GM12878 (cell line): ENCODE measurements around the gene HM13.

ENCODE experiments used
- EZH2 ChIP-seq: IDR thresholded peaks from 2 replicates; pipeline ENCODE4 v1.6.1; 2012; ENCODE audit warnings: low read depth, mild to moderate bottlenecking, control low read depth, inconsistent platforms, low read length, borderline replicate concordance; ENCODE audit not compliant: control insufficient read depth
- RBBP5 ChIP-seq: fragments of 200-600 bp; sonication (generic); conservative IDR thresholded peaks from 2 replicates; pipeline ENCODE4 v1.6.1; 2016
- SPI1 ChIP-seq: IDR thresholded peaks from 2 replicates; pipeline ENCODE4 v1.6.1; 2011; ENCODE audit warnings: low read depth, mild to moderate bottlenecking, low read length, moderate library complexity, borderline replicate concordance; ENCODE audit not compliant: insufficient read depth
- SRF ChIP-seq, 2 experiments: IDR thresholded peaks; 2 replicates each; pipeline ENCODE4 v1.6.1; 2011; ENCODE audit warnings: low read depth in 2 of 2, low read length in 2 of 2, mild to moderate bottlenecking in 1 of 2, moderate library complexity in 1 of 2
- TF ChIP-seq, protein P1 (sequence below), 3 experiments: IDR thresholded peaks in 2 of 3; conservative IDR thresholded peaks in 1 of 3; 2 replicates each; pipeline ENCODE4 v1.5.1; 2011; ENCODE audit warnings: low read depth in 3 of 3, low read length in 3 of 3, mild to moderate bottlenecking in 3 of 3, control low read depth in 2 of 3, moderate library complexity in 2 of 3, inconsistent platforms in 1 of 3, mixed read lengths in 1 of 3; ENCODE audit not compliant: control insufficient read depth in 2 of 3, insufficient read depth in 1 of 3; ENCODE audit errors: extremely low read depth in 1 of 3

GRCh38 chr20:31566658-31567379, 52.6 kb downstream of the HM13 start:
- TF ChIP-seq, protein P1, sequence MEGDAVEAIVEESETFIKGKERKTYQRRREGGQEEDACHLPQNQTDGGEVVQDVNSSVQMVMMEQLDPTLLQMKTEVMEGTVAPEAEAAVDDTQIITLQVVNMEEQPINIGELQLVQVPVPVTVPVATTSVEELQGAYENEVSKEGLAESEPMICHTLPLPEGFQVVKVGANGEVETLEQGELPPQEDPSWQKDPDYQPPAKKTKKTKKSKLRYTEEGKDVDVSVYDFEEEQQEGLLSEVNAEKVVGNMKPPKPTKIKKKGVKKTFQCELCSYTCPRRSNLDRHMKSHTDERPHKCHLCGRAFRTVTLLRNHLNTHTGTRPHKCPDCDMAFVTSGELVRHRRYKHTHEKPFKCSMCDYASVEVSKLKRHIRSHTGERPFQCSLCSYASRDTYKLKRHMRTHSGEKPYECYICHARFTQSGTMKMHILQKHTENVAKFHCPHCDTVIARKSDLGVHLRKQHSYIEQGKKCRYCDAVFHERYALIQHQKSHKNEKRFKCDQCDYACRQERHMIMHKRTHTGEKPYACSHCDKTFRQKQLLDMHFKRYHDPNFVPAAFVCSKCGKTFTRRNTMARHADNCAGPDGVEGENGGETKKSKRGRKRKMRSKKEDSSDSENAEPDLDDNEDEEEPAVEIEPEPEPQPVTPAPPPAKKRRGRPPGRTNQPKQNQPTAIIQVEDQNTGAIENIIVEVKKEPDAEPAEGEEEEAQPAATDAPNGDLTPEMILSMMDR (IDR thresholded peaks at IDR 0.05 in 2 of 3, conservative IDR thresholded peaks at IDR 0.05 in 1 of 3; ENCODE audit: control insufficient read depth in 2 of 3, extremely low read depth in 1 of 3, insufficient read depth in 1 of 3, low read depth in 3 of 3, low read length in 3 of 3), result no peak
- TF ChIP-seq SRF (IDR thresholded peaks at IDR 0.05; ENCODE audit: low read depth in 2 of 2, low read length in 2 of 2) (no peak), RBBP5 (no peak), SPI1 (no peak), EZH2 (no peak)
